Erythroblast (primary cell): ENCODE results near the gene DMD.

Experiments
- GATA1 ChIP-seq: IDR thresholded peaks from 2 replicates; pipeline ENCODE4 v1.6.1; 2011; ENCODE audit warnings: low read depth, mild to moderate bottlenecking, control low read depth, low read length, moderate library complexity
- POLR2A ChIP-seq: IDR thresholded peaks from 2 replicates; pipeline ENCODE4 v1.6.1; 2011; ENCODE audit warnings: mild to moderate bottlenecking, low read length

DNA sequence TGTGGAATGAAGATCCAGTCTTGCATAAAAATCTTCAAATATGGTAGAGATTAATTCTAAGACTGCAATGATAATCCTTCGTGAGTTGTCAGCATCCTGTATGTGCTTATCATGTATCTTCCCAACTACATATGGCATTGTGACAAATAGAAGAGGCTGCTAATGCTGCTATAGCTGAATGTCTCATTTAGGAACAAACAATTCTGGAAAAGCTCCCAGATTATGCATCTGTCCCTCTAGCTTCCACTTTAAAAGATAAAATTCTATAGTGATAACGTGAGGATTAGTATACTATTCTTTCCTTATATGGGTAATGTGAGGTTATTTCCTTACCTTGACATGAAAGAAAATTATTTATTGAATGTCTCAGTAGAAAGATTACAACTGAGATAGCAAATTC is 930.9 kb downstream of the DMD start:
- no peak for TF ChIP-seq POLR2A
- TF ChIP-seq GATA1, result no peak
